Activated naive CD8-positive, alpha-beta T cell (primary cell): Measurements from ENCODE around the gene LPCAT1.

Source experiments
- H3K27ac Mint-ChIP-seq: one replicate; pipeline ENCODE4 v1.8.0; 2021; ENCODE audit warnings: mixed read lengths
- H3K27me3 Mint-ChIP-seq: one replicate; pipeline ENCODE4 v1.8.0; 2021; ENCODE audit warnings: mixed read lengths
- H3K36me3 Mint-ChIP-seq: one replicate; pipeline ENCODE4 v1.8.0; 2021; ENCODE audit warnings: mixed read lengths
- H3K4me1 Mint-ChIP-seq: one replicate; pipeline ENCODE4 v1.8.0; 2021; ENCODE audit warnings: low read depth, mixed read lengths
- H3K4me3 Mint-ChIP-seq: one replicate; pipeline ENCODE4 v1.8.0; 2021; ENCODE audit warnings: mild to moderate bottlenecking, mixed read lengths
- H3K9me3 Mint-ChIP-seq: one replicate; pipeline ENCODE4 v1.8.0; 2021; ENCODE audit warnings: low read depth, mixed read lengths

LPCAT1 gene

DNA sequence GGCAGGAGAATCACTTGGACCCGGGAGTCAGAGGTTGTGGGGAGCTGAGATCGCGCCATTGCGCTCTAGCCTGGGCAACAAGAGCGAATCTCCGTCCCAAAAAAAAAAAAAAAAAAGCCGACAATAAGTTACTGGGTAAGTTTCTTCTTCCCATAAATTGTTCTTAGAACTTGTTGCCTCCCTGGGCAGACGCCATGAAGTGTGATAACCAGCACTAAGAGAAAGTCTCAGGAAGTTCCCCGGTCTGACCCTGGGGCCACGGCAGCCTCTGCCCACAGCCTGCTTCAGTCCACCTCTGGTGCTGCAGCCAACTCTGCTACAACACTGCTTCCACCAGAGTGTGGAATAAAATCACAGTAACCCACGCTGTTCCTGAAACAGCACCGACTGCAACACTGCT, 19.1 kb downstream of the LPCAT1 start:
- Mint-ChIP-seq H3K27ac (no peak overlapping the region), H3K4me1 (peaks cover 18% of the 10 kb centered on the region), H3K4me3 (no peak overlapping the region), H3K36me3 (no peaks in the 10 kb centered on the region), H3K27me3 (no peaks in the 10 kb centered on the region), H3K9me3 (no peaks in the 10 kb centered on the region)

DNA sequence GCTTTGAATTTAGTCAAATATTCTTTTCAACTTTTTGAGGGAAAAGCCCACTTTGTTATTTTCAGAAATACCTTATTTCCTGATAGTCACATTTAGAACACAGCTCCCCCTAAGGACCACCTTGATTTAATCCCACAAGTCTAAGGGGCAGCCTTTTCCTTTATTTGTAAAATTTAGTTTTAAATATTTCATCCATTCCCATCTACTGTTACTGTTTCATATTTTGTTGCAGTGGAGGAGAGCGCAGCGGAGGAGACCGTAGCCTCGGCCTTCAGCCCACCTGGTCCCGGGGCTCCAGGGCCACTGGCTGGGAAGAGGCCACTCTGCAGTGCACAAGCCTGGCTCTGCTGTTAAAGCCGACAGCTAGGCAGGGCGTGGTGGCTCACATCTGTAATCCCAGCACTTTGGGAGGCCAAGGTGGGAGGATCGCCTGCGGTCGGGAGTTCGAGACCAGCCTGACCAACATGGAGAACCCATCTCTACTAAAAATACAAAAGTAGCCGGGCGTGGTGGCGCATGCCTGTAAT, 19.6 kb downstream of the LPCAT1 start:
- H3K36me3 Mint-ChIP-seq = no peaks in the 10 kb centered on the region
- no peak overlapping the region for H3K27ac Mint-ChIP-seq
- peaks cover 18% of the 10 kb centered on the region for H3K4me1 Mint-ChIP-seq
- H3K27me3 Mint-ChIP-seq = no peaks in the 10 kb centered on the region
- no peaks in the 10 kb centered on the region for H3K9me3 Mint-ChIP-seq
- peak overlapping the region; percentile 11 for H3K4me3 Mint-ChIP-seq

DNA sequence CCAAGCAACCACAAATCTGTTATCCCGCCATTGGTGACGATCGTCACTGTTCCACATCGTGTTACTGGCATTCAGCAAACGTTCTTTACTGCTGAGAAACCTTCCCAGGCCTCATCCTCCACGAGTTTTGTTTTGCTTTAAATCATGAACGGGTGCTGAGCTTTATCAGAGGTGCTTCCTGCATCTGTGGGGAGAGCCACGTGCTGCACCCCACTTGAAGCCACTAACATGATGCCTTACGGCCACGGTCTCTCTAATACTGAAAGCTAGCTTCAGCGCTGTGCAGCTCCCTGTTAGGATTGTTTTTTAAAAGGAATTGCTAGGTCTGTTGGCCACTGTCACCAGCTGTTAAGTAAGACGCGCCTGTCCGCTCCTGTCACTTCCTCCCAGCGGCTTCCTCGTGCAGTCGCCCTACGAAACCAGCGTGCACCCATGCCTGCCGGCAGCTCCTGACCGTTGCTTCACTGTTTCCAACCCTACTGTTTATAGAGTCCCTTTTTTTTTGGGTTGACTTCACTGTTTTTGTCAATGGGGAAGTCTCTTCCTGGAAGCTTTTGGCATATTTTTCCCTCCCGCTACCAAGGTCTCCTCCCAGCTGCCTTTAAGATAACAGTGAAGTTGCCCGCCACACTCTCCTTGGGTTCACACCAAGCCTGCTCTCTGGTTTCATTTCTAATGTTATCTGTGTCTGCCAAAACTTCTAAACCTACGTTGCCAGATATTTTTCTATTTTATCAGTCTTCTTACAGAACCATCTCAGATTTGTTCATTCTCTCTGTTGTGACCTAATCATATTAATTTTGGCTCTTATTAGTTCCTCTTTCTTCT, 20.3 kb downstream of the LPCAT1 start:
- Mint-ChIP-seq H3K4me1 (peaks cover 18% of the 10 kb centered on the region), H3K36me3 (no peaks in the 10 kb centered on the region), H3K27me3 (no peaks in the 10 kb centered on the region), H3K4me3 (peak overlapping the region; percentile 11), H3K27ac (peak overlapping the region; percentile 18), H3K9me3 (no peaks in the 10 kb centered on the region)

DNA sequence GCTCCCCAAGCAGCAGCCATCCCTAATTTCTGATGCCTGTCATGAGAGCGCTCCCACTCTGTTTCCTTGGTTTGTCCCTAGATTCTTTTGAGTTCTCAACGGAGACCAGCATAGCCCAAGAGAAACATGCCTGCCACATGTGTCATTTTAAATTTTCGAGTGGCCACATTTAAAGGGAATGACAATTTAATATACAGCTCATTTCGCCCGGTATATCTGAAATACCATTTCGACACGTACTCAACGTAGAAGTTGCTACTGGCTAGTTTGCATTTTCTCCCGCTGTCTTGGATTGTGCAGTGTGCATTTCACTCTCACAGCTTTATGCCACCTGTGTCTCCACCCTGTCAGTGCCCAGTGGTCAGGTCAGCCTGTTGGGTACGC, 21.0 kb downstream of the LPCAT1 start:
- Mint-ChIP-seq H3K27ac (no peak overlapping the region), H3K27me3 (no peaks in the 10 kb centered on the region), H3K4me1 (peaks cover 18% of the 10 kb centered on the region), H3K4me3 (no peak overlapping the region), H3K9me3 (no peaks in the 10 kb centered on the region), H3K36me3 (no peaks in the 10 kb centered on the region)

DNA sequence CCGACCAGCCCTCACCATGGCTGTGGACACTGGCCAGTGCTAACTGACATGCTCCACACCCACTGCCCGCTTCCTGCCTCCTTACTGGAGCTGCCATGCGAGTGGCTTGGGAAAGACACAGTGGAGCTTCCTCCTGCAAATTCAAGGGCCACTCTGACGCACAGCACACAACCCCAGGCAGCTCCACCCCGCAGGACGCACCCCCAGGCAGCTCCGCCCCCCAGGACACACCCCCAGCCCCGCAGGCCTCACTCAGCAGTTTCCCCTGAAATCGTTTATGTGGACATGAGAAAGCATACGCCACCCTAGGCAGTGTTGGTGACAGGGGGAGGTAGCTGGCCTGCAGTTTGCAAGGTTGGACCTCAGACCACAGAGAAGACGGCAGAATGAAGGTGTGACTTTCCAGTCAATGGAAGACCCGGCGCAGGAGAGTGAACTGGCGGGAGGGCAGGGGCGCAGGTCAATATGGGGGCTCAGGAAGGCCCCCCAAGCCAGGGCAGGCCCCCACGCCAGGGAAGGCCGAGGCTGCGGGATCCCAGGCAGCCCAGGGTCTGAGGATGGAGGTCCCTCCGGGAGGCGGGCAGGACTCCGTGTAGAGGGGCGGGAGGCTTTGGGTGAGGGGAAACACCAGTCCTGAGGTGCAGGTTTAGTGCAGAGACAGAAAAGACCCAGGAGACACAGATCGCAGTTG, 21.6 kb downstream of the LPCAT1 start:
- peaks cover 18% of the 10 kb centered on the region for H3K4me1 Mint-ChIP-seq
- H3K27ac Mint-ChIP-seq = no peak overlapping the region
- no peaks in the 10 kb centered on the region for H3K9me3 Mint-ChIP-seq
- no peaks in the 10 kb centered on the region for H3K27me3 Mint-ChIP-seq
- no peaks in the 10 kb centered on the region for H3K36me3 Mint-ChIP-seq
- no peak overlapping the region for H3K4me3 Mint-ChIP-seq

DNA sequence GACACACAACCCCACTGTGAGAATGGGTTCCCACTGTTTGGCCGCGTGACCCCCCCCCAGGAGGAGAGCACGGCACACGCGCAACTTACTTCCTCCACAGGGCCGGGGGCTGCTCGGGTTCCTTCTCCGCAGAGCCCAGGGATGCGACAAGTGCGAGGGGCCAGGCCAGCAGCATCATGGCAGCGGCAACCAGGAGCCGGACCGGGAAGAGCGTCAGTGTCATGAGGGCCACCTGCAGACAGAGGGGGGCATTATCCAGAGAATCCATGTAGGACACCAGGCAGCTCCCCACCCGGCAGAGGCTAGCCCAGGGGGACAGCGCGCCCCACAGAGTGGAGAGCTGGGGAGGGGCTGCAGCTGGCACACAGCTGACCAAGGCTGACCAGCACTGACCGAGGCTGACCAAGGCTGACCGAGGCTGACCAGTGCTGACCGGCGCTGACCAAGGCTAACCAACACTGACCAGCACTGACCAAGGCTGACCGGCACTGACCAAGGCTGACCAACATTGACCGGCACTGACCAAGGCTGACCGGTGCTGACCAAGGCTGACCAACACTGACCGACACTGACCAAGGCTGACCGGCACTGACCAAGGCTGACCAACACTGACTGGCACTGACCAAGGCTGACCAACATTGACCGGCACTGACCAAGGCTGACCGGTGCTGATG, 22.3 kb downstream of the LPCAT1 start:
- no peaks in the 10 kb centered on the region for H3K27me3 Mint-ChIP-seq
- H3K27ac Mint-ChIP-seq = no peak overlapping the region
- H3K9me3 Mint-ChIP-seq = no peaks in the 10 kb centered on the region
- H3K36me3 Mint-ChIP-seq = no peaks in the 10 kb centered on the region
- H3K4me3 Mint-ChIP-seq = no peak overlapping the region
- peaks cover 18% of the 10 kb centered on the region for H3K4me1 Mint-ChIP-seq

DNA sequence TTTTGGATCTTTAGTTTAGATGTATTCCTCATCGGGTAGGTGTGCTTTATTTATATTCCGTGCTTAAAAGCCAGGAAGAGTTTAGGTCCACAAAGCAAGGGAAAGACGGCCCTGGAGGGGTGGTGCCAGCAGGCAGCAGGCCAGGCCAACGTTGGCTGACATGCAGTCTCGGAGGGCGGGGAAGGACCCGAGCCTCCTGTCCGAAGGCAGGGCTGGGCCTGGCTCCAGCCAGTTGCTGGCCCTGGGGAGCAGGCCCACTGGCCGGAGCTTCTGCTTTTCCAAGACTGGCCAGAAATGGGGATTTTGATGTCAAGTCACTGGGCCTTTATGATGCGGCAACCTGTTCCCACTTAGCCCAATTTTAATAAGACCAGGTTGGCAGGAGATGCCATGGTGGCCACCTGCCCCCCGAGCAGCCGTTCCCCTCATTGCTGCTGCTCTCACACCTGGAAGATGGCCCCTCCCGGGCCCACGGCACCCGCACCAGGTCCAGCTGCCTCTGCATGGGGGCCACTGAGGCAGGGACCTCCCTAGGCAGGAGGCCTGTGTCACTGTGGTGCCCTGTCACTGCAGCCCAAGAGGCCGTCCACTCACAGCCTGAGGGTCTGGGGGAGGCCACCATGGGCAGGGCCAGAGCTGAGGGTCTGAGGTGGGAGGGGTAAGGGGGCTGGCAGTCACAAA, 23.2 kb downstream of the LPCAT1 start:
- Mint-ChIP-seq H3K9me3 (no peaks in the 10 kb centered on the region), H3K27me3 (no peaks in the 10 kb centered on the region), H3K36me3 (no peaks in the 10 kb centered on the region), H3K27ac (no peak overlapping the region), H3K4me3 (no peak overlapping the region), H3K4me1 (peaks cover 21% of the 10 kb centered on the region)

DNA sequence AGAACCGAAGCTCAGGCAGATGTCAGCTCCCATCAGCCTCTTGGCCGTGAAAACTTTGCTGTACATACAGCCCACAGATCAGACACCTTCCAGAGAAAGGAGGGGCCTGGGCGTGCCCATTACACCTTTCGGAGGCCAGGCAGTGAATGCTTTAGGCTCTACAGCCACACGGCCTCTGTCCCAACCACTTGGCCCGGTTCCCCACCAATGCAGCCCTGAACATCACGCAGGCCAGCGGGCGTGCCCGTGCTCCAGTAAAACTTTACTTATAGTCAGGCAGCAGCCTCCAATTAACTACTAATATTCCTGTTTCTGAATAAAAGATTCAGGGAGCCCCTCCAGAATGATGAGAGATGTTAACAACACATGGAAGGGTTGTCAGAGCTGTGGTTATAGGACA, 23.9 kb downstream of the LPCAT1 start:
- Mint-ChIP-seq H3K4me3 (no peak overlapping the region), H3K9me3 (no peaks in the 10 kb centered on the region), H3K4me1 (peaks cover 27% of the 10 kb centered on the region), H3K27ac (no peak overlapping the region), H3K27me3 (no peaks in the 10 kb centered on the region), H3K36me3 (no peaks in the 10 kb centered on the region)

DNA sequence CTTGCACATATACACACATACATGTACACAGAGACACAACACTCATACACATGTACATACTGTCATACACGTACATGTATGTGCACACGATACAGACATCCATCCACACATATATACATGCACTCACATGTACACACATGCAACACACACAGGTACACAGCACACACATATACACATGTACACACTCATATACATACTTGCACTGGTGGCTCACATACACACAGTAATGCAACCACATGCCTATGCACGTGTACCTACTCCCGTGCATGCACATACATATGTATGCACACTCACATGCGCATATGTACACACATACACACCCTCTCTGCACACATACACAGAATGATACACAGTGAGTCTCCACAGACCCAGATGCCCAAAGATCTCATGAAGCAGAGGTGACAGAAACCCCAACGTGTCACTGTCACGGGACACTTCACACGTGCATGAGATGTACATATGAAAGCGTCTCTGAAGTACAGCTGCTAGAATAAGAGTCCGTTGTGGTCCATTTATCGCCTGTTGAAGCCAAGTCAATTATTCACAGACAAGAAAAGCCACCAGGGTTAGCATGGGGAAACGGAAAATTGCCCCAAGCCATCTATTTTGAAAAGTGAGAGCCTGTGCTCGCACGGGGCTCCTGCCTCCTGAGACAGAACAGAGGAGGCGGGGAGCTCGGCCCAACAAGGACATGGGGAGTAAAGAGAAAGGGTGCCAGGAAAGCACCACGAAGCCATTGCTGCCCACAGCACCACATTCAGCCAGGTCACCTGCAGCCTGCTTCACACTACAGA, 24.9 kb downstream of the LPCAT1 start:
- Mint-ChIP-seq H3K27ac (no peak overlapping the region), H3K4me1 (peaks cover 24% of the 10 kb centered on the region), H3K9me3 (no peaks in the 10 kb centered on the region), H3K36me3 (peaks cover 2% of the 10 kb centered on the region), H3K4me3 (no peak overlapping the region), H3K27me3 (no peaks in the 10 kb centered on the region)

DNA sequence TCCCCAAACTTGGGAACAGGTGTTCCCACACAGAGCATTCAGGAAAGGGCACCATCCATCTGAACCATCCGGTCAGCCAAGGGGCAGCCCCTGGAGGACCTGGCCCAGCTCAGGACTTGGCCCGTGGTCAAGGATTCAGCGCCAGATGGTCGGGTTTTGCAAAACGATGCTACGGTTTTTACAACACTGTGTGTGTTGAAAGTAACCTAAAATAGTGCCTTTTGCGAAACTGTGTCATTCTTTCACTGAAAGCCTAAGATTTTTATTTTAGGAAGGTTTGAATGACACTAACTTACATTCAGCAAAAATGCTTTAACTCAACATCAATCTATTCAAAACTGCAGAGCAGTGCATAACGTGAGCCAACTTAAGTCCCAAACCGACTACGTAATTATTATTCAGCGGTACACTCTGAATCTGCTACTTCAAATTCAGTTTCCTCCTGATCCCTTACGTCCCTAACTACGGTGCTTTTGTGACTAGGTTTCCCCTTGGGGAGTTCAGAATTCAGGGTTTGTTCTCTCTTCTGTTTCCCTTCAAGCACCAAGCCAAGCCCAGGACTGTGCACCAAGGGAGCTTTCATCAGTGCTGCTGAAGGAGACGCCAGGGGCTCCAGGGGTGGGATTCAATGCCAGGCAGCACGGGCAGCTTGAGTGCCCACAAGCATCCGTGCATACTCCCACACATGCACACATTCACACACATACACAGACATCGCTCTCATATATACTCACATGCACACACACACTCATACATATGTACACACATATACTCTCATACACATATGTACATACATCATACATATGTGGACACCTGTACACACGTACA, 25.8 kb downstream of the LPCAT1 start:
- H3K27ac Mint-ChIP-seq = no peak overlapping the region
- H3K9me3 Mint-ChIP-seq = no peaks in the 10 kb centered on the region
- H3K4me1 Mint-ChIP-seq = peaks cover 19% of the 10 kb centered on the region
- peaks cover 2% of the 10 kb centered on the region for H3K36me3 Mint-ChIP-seq
- H3K4me3 Mint-ChIP-seq = no peak overlapping the region
- H3K27me3 Mint-ChIP-seq = no peaks in the 10 kb centered on the region

DNA sequence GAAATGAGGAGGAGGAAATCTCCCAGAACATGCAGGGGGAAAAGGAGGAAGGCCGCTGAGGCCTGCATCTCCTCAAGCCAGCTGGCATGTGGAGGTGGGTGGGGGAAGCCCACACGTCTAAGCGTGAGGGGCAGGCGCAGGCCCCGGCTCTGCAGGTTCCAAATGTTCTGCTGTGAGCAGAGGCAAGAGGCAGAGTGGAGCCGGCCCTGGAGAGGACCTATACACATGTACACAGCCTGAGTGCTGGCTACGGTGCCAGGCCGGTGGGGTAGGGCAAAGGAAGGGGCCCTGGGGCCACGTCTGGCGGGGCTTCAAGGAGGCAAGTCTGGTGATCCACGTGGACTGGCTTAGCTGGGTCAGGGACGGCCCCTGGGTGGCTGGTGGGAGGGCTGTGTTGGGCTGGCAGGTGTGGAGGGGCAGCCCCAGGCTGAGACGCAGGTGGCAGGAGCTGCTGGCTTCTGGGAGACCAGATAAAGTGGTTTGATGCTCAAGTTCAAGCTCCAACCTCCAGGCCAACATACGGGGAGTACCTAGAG, 26.4 kb downstream of the LPCAT1 start:
- Mint-ChIP-seq H3K4me1 (peaks cover 19% of the 10 kb centered on the region), H3K9me3 (no peaks in the 10 kb centered on the region), H3K27me3 (no peaks in the 10 kb centered on the region), H3K4me3 (no peak overlapping the region), H3K36me3 (peaks cover 2% of the 10 kb centered on the region), H3K27ac (no peak overlapping the region)

DNA sequence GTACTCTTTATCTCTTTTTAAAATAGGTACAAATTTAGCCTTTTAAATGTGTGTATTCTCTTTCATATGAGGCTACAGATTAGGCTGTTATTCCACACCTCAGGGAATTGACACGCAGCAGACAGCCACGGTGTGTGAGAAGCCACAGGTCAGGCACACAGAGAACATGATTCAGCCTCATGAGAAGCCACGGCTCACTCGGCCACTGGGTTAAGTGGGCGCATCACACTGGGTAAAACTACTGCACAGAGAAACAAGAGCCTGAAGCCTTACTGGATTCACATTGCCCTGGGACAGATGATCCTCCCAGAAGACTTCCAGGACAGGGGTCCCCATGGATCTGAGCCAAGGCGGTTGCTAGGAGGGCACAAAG, 28.2 kb downstream of the LPCAT1 start:
- Mint-ChIP-seq H3K36me3 (peaks cover 6% of the 10 kb centered on the region), H3K4me1 (peaks cover 16% of the 10 kb centered on the region), H3K27ac (peak overlapping the region; percentile 34), H3K4me3 (peak overlapping the region; percentile 20), H3K9me3 (no peaks in the 10 kb centered on the region), H3K27me3 (no peaks in the 10 kb centered on the region)

DNA sequence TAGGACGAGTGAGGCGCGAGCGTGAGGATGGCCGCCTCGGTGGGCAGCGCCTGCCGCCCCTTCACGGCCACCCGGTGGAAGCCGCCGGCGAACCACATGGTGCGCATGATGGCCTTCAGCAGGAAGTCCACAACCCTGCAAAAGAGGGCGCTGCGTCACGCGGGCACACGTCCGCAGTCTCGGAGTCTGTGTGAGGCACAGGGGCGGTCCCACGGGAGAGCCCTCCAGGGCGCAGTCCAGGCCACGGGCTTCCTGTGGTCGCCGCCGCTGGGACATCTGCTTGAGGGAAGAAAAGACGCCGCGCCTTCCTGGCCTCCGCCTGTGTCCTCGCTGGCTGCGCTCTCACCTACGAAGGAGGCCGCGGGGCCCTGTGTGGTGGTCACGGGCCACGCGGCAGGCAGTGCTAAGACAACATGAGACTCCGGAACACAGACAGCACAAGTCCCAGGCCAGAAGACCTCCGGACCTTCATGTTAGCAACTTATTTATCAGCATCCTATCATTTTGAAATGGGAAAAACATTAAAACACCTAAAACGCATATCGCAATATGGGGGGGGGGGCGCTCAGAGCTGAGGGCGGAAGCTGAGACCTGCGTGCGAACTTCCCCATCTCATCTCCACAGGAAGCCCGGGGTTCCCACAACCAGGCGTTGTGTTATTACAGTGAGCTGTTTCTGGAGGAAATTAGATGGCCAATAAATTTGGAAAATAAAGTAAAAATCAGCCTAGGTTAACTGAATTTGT, 28.8 kb downstream of the LPCAT1 start:
- Mint-ChIP-seq H3K27me3 (no peaks in the 10 kb centered on the region), H3K4me3 (peak overlapping the region; percentile 20), H3K36me3 (peaks cover 6% of the 10 kb centered on the region)

More for the DNA sequence above, 28.8 kb downstream of the LPCAT1 start:
- peaks cover 16% of the 10 kb centered on the region for H3K4me1 Mint-ChIP-seq
- H3K27ac Mint-ChIP-seq = peak overlapping the region; percentile 34
- no peaks in the 10 kb centered on the region for H3K9me3 Mint-ChIP-seq
